Sigmoid colon (tissue), 4 donors: Measurements from ENCODE around the gene CYP4F12.

Experiments used
- EP300 ChIP-seq, 4 donors: sonication (generic); formaldehyde crosslinking; IDR thresholded peaks; one replicate each; pipeline ENCODE4 v1.6.1; 2017; ENCODE audit warnings: antibody characterized with exemption in 4 of 4
- POLR2A ChIP-seq, 2 donors: fragments of 450-650 bp; IDR thresholded peaks; one replicate each; pipeline ENCODE4 v1.6.1; 2016; ENCODE audit warnings: antibody characterized with exemption in 2 of 2, mild to moderate bottlenecking in 2 of 2, moderate library complexity in 2 of 2
- POLR2AphosphoS5 ChIP-seq, 4 donors: sonication (generic); formaldehyde crosslinking; IDR thresholded peaks; one replicate each; pipeline ENCODE4 v1.6.1; 2017; ENCODE audit warnings: antibody characterized with exemption in 4 of 4
- TF ChIP-seq, protein P1 (sequence below), 4 experiments: fragments of 450-650 bp in 3 of 4; fragments of 200-600 bp in 1 of 4; IDR thresholded peaks; one replicate each; pipeline ENCODE4 v1.5.1; 2016 to 2019; ENCODE audit warnings: antibody characterized with exemption in 4 of 4, mild to moderate bottlenecking in 3 of 4, moderate library complexity in 2 of 4

DNA sequence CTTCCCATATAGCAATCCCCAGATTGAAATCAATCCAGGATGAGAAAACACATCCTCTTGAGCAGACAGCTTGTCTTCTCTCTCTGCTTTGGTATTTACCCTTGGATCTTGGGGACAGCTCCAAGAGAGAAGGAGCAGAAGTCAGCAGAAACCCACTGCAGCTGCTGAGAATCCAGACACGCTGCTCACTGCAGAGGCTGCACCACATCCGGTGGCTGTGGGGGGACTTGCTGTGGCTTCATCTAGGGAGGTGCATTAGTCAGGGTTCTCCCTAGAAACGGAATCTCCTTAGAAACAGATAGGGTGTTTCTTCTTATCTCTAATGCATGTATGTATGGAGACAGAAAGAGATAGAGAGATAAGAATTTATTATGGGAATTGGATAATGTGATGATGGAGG lies 2.7 kb downstream of the CYP4F12 start:
- TF ChIP-seq, protein P1, sequence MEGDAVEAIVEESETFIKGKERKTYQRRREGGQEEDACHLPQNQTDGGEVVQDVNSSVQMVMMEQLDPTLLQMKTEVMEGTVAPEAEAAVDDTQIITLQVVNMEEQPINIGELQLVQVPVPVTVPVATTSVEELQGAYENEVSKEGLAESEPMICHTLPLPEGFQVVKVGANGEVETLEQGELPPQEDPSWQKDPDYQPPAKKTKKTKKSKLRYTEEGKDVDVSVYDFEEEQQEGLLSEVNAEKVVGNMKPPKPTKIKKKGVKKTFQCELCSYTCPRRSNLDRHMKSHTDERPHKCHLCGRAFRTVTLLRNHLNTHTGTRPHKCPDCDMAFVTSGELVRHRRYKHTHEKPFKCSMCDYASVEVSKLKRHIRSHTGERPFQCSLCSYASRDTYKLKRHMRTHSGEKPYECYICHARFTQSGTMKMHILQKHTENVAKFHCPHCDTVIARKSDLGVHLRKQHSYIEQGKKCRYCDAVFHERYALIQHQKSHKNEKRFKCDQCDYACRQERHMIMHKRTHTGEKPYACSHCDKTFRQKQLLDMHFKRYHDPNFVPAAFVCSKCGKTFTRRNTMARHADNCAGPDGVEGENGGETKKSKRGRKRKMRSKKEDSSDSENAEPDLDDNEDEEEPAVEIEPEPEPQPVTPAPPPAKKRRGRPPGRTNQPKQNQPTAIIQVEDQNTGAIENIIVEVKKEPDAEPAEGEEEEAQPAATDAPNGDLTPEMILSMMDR (IDR thresholded peaks at IDR 0.05) = no peak
- no peak for TF ChIP-seq POLR2AphosphoS5 (IDR thresholded peaks at IDR 0.05)
- no peak for TF ChIP-seq POLR2A (IDR thresholded peaks at IDR 0.05)
- no peak for TF ChIP-seq EP300 (IDR thresholded peaks at IDR 0.05)
